GM21528 (cell line): ENCODE data around the gene CAMKK1.
"Not testable (repeated sequence)": the region's sequence is repeated elsewhere in the genome, so short reads cannot be mapped to it uniquely, and the experiment has no call there.

Experiments used
- ATAC-seq: cut with Tn5 transposase; IDR thresholded peaks from one replicate; pipeline ENCODE4 v1.9.1; 2021; ENCODE audit warnings: mild to moderate bottlenecking, moderate library complexity; ENCODE audit not compliant: unreplicated experiment, low FRiP score

Gene CAMKK1

GRCh38 chr17:3882276-3882675 lies 10.6 kb downstream of the CAMKK1 start:
- ATAC-seq: no peak

GRCh38 chr17:3880983-3881382 lies 11.9 kb downstream of the CAMKK1 start:
- ATAC-seq: no peak

GRCh38 chr17:3879591-3880417 lies 13.0 kb downstream of the CAMKK1 start:
- ATAC-seq: no peak

GRCh38 chr17:3879186-3879585 lies 13.7 kb downstream of the CAMKK1 start:
- ATAC-seq: no peak

- ATAC-seq: no peak
Observed at GRCh38 chr17:3877220-3877619, 15.6 kb downstream of the CAMKK1 start.

GRCh38 chr17:3875317-3875716 lies 17.5 kb downstream of the CAMKK1 start:
- no peak for ATAC-seq

- no peak for ATAC-seq
Observed at GRCh38 chr17:3873862-3874261, 19.0 kb downstream of the CAMKK1 start.

- ATAC-seq: no peak
Observed at GRCh38 chr17:3870871-3871306, 22.0 kb downstream of the CAMKK1 start.

GRCh38 chr17:3867606-3868005 lies 25.2 kb downstream of the CAMKK1 start:
- ATAC-seq: no peak

GRCh38 chr17:3867106-3867505 lies 25.7 kb downstream of the CAMKK1 start:
- ATAC-seq: no peak

GRCh38 chr17:3866276-3866675 lies 26.6 kb downstream of the CAMKK1 start:
- no peak for ATAC-seq

- ATAC-seq: no peak
Observed at GRCh38 chr17:3865176-3865575, 27.7 kb downstream of the CAMKK1 start.

GRCh38 chr17:3864534-3864933 lies 28.3 kb downstream of the CAMKK1 start:
- no peak for ATAC-seq

GRCh38 chr17:3861761-3862681 lies 30.8 kb downstream of the CAMKK1 start:
- ATAC-seq: no peak

GRCh38 chr17:3860939-3861700 lies 31.7 kb downstream of the CAMKK1 start:
- no peak for ATAC-seq

GRCh38 chr17:3859940-3860339 lies 32.9 kb downstream of the CAMKK1 start:
- ATAC-seq: no peak

GRCh38 chr17:3857261-3858105 lies 35.4 kb downstream of the CAMKK1 start:
- ATAC-seq: no peak

GRCh38 chr17:3854204-3854603 lies 38.6 kb downstream of the CAMKK1 start:
- not testable (repeated sequence) for ATAC-seq

- no peak for ATAC-seq
Observed at GRCh38 chr17:3852561-3852960, 40.3 kb downstream of the CAMKK1 start.
